ENCODE data around the gene NKTR. TPM values are rescaled to one million over a fixed set of nuclear protein-coding genes. Genes with fewer than 3 reads are reported as not detected.

Gene NKTR
- total and polyA plus RNA-seq, 2 experiments from 2014 or later = 81.3 to 117 TPM

DNA sequence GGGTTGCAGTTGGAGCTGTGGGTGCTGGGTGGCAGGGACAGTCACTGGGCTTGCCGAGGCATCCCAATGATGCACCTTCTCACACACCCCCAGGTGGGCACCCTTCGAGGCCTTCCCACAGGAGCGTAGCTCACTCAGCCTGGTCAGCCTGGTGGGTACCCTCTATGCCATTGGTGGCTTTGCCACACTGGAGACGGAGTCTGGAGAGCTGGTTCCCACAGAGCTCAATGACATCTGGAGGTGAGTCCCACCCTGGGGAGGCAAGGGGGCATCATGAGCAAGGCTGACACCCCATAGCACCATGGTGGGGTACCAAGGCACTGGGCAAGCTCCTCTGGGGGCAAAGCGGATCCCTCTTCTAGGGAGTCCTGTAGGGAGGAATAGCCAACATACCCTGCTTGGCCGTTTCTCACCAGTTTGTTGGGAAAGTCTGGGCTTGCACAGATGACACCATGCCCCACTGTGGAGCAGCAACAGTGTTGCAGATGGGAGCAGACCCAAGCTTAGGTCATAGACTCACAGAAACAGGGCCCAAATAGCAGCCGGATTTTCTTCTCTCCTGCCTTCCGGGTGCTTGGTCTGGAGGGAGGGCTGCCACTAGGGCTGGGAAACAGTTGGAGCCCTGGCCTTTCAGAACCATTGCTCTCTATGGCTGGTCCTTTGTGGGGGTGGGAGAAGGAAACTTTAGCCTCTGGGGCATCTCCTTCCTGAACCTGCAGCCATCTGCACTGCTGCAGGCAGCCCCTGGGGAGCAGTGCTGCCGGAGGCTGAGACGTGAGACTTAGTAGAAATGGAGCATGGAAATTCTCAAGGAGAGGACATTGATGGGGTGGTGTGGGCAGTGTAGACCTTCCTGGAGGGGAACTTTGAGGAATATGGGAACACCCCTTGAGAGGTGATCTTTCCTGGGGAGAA, 90.5 kb downstream of the NKTR start (continued):
- TF ChIP-seq ZNF462 (CRISPR knock-in tag; IDR thresholded peaks at IDR 0.05) (no peak), EZH2 (IDR thresholded peaks at IDR 0.05; ENCODE audit: low read depth, unreplicated experiment) (no peak), POLR2AphosphoS5 (IDR thresholded peaks at IDR 0.05; ENCODE audit: low read depth) (no peak), ZNF331 (CRISPR knock-in tag; IDR thresholded peaks at IDR 0.05; ENCODE audit: low read depth) (no peak), ETS1 (IDR thresholded peaks at IDR 0.05) (no peak), CREB1 (CRISPR knock-in tag; IDR thresholded peaks at IDR 0.05; ENCODE audit: low read depth) (no peak)
- TF ChIP-seq, protein P1, sequence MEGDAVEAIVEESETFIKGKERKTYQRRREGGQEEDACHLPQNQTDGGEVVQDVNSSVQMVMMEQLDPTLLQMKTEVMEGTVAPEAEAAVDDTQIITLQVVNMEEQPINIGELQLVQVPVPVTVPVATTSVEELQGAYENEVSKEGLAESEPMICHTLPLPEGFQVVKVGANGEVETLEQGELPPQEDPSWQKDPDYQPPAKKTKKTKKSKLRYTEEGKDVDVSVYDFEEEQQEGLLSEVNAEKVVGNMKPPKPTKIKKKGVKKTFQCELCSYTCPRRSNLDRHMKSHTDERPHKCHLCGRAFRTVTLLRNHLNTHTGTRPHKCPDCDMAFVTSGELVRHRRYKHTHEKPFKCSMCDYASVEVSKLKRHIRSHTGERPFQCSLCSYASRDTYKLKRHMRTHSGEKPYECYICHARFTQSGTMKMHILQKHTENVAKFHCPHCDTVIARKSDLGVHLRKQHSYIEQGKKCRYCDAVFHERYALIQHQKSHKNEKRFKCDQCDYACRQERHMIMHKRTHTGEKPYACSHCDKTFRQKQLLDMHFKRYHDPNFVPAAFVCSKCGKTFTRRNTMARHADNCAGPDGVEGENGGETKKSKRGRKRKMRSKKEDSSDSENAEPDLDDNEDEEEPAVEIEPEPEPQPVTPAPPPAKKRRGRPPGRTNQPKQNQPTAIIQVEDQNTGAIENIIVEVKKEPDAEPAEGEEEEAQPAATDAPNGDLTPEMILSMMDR (conservative IDR thresholded peaks at IDR 0.05; ENCODE audit: low read depth in 2 of 2) = no peak

All from GM23338 (cell line).